MCF 10A (cell line): ENCODE data around the gene SLC43A3. TPM values are rescaled to one million over a fixed set of nuclear protein-coding genes. Genes with fewer than 3 reads are reported as not detected.

Experiments
- BruUV-seq: library from RNA; stranded (reverse); fragments of 400-500 nt; replicated peaks from 2 replicates; lab custom pipeline; 2021; lab: Mats Ljungman, UMichigan
- CTCF ChIA-PET: fragments of 300-600 bp; sonication (Branson Sonifier 250); formaldehyde crosslinking; extraction: SDS; loops from one replicate; lab custom pipeline; 2021; ENCODE audit warnings: antibody characterized with exemption, inconsistent platforms; lab: Yijun Ruan, JAX
- POLR2A ChIA-PET: fragments of 300-600, 350-650 bp; sonication (Branson Sonifier 250); formaldehyde crosslinking; extraction: SDS; loops from one replicate; lab custom pipeline; 2020; ENCODE audit warnings: antibody characterized with exemption, inconsistent platforms; lab: Yijun Ruan, JAX
- DNase-seq: peaks from one replicate; pipeline ENCODE4 v3.0.0-alpha.2; 2018; ENCODE audit not compliant: unreplicated experiment
- H3K27ac Mint-ChIP-seq: one replicate; pipeline ENCODE4 v1.8.0; 2022; ENCODE audit warnings: mild to moderate bottlenecking, low read depth, mixed read lengths; ENCODE audit not compliant: unreplicated experiment
- H3K27me3 Mint-ChIP-seq: one replicate; pipeline ENCODE4 v1.8.0; 2022; ENCODE audit warnings: mixed read lengths; ENCODE audit not compliant: insufficient read depth, unreplicated experiment
- H3K36me3 Mint-ChIP-seq: one replicate; pipeline ENCODE4 v1.8.0; 2022; ENCODE audit warnings: mild to moderate bottlenecking, moderate library complexity, mixed read lengths; ENCODE audit not compliant: insufficient read depth, unreplicated experiment
- H3K4me1 Mint-ChIP-seq: one replicate; pipeline ENCODE4 v1.8.0; 2022; ENCODE audit warnings: mixed read lengths; ENCODE audit not compliant: insufficient read depth, unreplicated experiment
- H3K4me3 Mint-ChIP-seq: one replicate; pipeline ENCODE4 v1.8.0; 2022; ENCODE audit warnings: mild to moderate bottlenecking, moderate library complexity, mixed read lengths; ENCODE audit not compliant: unreplicated experiment
- H3K9me3 Mint-ChIP-seq: one replicate; pipeline ENCODE4 v1.8.0; 2022; ENCODE audit warnings: mixed read lengths; ENCODE audit not compliant: unreplicated experiment
- CTCF ChIP-seq: fragments of 200-600 bp; IDR thresholded peaks from one replicate; pipeline ENCODE4 v1.8.0; 2022; ENCODE audit warnings: antibody characterized with exemption, mild to moderate bottlenecking; ENCODE audit not compliant: unreplicated experiment
- intact Hi-C: fragments of 100-400 bp; cut with micrococcal nuclease; formaldehyde crosslinking; loops from 2 replicates; pipeline ENCODE4 v1.14.1; 2022
- total RNA-seq: library from RNA; stranded (reverse); gene quantifications from 2 replicates; pipeline ENCODE4 v1.2.3, GENCODE V29; 2022

The SLC43A3 gene
- total RNA-seq, 1 experiment from 2014 or later = 112 TPM

- Mint-ChIP-seq H3K4me1 (peaks cover 3% of the 10 kb centered on the region), H3K27me3 (peaks cover 11% of the 10 kb centered on the region), H3K27ac (no peak overlapping the region), H3K36me3 (peaks cover 6% of the 10 kb centered on the region), H3K9me3 (no peaks in the 10 kb centered on the region), H3K4me3 (no peak overlapping the region)
- TF ChIP-seq CTCF = no peak
- ChIA-PET CTCF (interaction anchor here (0.6 kb wide), 1 partner anchor 261 kb away, joined by 5 read pairs; no protein-coding TSS in a partner anchor), POLR2A (interaction anchor here (0.5 kb wide), 1 partner anchor 49 kb away, joined by 3 read pairs; no protein-coding TSS in a partner anchor)
- intact Hi-C loops = no loop called here
- BruUV-seq = no TSS peak
- no peak for DNase-seq
Measured at GRCh38 chr11:57374966-57375365, 52.0 kb downstream of the SLC43A3 start.

- Mint-ChIP-seq H3K4me1 (peaks cover 13% of the 10 kb centered on the region), H3K27ac (no peak overlapping the region), H3K36me3 (no peaks in the 10 kb centered on the region), H3K27me3 (no peaks in the 10 kb centered on the region), H3K9me3 (no peaks in the 10 kb centered on the region), H3K4me3 (no peak overlapping the region)
- CTCF ChIA-PET = interaction anchor here (0.6 to 1.1 kb wide), 4 partner anchors 22 to 225 kb away, joined by 3 to 4 read pairs (median 3); no protein-coding TSS in a partner anchor
- POLR2A ChIA-PET = no interaction called here
- DNase-seq = no peak
- no TSS peak for BruUV-seq
- TF ChIP-seq CTCF = no peak
- intact Hi-C loops = no loop called here
Measured at GRCh38 chr11:57373146-57373545, 53.8 kb downstream of the SLC43A3 start.

GRCh38 chr11:57370941-57371340 lies 56.0 kb downstream of the SLC43A3 start:
- intact Hi-C loops = no loop called here
- ChIA-PET POLR2A (no interaction called here), CTCF (interaction anchor here (0.7 to 1.7 kb wide), 5 partner anchors 19 to 86 kb away, joined by 3 to 7 read pairs (median 4); no protein-coding TSS in a partner anchor)
- no peak for DNase-seq
- Mint-ChIP-seq H3K36me3 (no peaks in the 10 kb centered on the region), H3K4me1 (peaks cover 13% of the 10 kb centered on the region), H3K27me3 (no peaks in the 10 kb centered on the region), H3K9me3 (no peaks in the 10 kb centered on the region), H3K4me3 (no peak overlapping the region), H3K27ac (no peak overlapping the region)
- no TSS peak for BruUV-seq
- no peak for TF ChIP-seq CTCF

DNA sequence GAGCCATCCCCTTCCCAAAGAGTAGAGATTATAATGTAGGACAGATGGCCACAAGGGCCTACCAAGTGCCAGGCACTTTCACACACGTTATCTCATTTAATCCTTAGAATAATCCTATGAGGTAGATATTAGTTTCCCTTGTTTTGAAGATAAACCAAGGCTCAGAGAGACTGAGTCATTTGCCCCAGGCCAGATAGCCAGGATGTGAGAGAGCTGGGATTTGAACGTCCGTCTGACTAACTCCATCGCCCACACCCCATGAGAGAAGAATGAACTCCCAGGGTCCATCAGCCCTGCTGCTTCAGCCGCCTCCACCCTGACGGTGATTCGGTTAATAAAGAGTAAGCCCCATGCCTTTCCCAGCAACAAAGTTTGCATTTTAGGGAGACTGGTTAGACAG lies 56.7 kb downstream of the SLC43A3 start:
- Mint-ChIP-seq H3K27me3 (no peaks in the 10 kb centered on the region), H3K27ac (peak overlapping the region; percentile 35), H3K9me3 (no peaks in the 10 kb centered on the region), H3K36me3 (no peaks in the 10 kb centered on the region), H3K4me3 (no peak overlapping the region), H3K4me1 (peaks cover 13% of the 10 kb centered on the region)
- BruUV-seq = no TSS peak
- no peak for TF ChIP-seq CTCF
- DNase-seq = peak; percentile 67
- ChIA-PET POLR2A (no interaction called here), CTCF (interaction anchor here (1.0 to 1.7 kb wide), 3 partner anchors 18 to 87 kb away, joined by 3 to 7 read pairs (median 6); no protein-coding TSS in a partner anchor)
- intact Hi-C loops = no loop called here
